ENCODE measurements around the gene CYTH3.

CYTH3 gene

DNA sequence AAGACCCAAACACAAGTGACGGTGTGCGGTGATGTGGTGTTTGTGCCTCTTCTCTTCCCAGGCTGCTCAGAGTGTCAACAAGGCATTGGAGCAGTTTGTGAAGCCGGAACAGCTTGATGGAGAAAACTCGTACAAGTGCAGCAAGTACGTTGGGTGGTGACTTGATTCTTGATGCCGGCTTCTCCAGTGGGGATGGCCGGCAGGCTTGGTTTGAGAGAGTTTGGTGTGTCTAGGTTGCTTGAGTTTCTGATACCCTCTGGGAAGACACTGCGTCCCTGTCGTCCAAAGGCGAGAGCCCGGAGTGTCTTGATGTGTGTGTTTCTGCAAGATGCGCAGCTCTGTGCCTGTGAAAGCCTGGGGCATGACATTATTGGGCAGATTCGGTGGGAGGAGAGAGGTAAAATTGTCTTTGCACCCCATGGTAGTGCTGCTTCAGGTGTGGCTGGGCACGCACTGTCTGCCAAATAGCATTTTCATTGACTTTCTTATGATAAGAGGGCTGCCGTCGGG lies 129.5 kb downstream of the CYTH3 start:
- Histone ChIP-seq H3K4me3 (ENCODE audit: low read length in 2 of 2) (no peak overlapping the region), H3K27ac (ENCODE audit: low read depth in 2 of 2, low read length in 2 of 2) (no peak overlapping the region), H3K9me3 (ENCODE audit: control insufficient read depth in 2 of 2, low read length in 2 of 2) (no peaks in the 10 kb centered on the region), H3K27me3 (ENCODE audit: control insufficient read depth in 2 of 2, insufficient read depth in 2 of 2, low read length in 2 of 2) (no peaks in the 10 kb centered on the region), H3K36me3 (ENCODE audit: control insufficient read depth in 2 of 2, insufficient read depth in 2 of 2, low read length in 2 of 2) (peaks cover 33 to 66% of the 10 kb centered on the region in 2 donors), H3K4me1 (ENCODE audit: control insufficient read depth in 2 of 2, insufficient read depth in 2 of 2, low read length in 2 of 2) (no peaks in the 10 kb centered on the region), H3K9ac (ENCODE audit: low read depth in 1 of 2, low read length in 2 of 2) (no peak overlapping the region)

DNA sequence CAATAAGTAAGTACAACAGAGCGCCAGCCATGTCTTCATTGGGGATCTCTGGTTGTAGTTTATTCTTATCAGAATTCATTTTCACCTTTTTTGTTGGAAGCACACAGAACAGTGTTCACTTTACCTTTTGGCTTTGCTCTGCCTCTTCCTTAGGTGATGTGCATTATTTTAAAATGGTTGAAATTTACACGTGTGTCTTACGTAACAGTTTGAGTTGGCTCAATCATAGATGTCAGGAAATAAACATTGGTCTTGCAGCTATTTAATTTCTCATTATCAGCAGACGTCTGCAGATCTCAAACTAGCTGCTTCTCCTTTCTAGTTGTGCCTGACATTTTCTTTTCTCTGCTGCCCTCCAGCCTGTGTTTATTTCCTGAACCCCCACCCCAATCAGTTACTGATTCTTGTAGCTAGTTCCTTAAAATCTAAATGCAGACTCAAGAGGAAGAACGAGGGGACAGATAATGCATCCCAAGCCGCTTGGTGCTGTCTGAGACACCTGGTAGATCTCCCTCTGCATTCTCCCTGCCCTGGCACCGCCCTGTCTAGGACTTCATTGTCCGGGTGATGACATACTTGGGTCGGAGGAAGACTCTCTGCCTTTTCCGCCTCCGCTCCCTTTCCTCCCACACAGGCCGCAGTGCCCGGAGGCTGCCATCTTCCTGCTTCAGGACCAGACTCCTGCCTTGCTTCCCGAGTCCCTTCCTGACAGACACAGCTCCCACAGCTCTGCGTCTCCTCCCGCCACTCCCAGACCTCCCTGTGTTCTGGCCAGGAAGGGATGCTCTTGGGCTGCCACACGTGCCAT lies 133.0 kb downstream of the CYTH3 start:
- no peaks in the 10 kb centered on the region for H3K27me3 ChIP-seq (ENCODE audit: control insufficient read depth in 2 of 2, insufficient read depth in 2 of 2, low read length in 2 of 2)
- no peaks in the 10 kb centered on the region for H3K9me3 ChIP-seq (ENCODE audit: control insufficient read depth in 2 of 2, low read length in 2 of 2)
- no peak overlapping the region for H3K4me3 ChIP-seq (ENCODE audit: low read length in 2 of 2)
- peak overlapping the region in 1 of 2 donors; percentile 24 for H3K9ac ChIP-seq (ENCODE audit: low read depth in 1 of 2, low read length in 2 of 2)
- H3K27ac ChIP-seq (ENCODE audit: low read depth in 2 of 2, low read length in 2 of 2) = no peak overlapping the region
- peaks cover 14 to 40% of the 10 kb centered on the region in 2 donors for H3K36me3 ChIP-seq (ENCODE audit: control insufficient read depth in 2 of 2, insufficient read depth in 2 of 2, low read length in 2 of 2)
- H3K4me1 ChIP-seq (ENCODE audit: control insufficient read depth in 2 of 2, insufficient read depth in 2 of 2, low read length in 2 of 2) = no peaks in the 10 kb centered on the region

DNA sequence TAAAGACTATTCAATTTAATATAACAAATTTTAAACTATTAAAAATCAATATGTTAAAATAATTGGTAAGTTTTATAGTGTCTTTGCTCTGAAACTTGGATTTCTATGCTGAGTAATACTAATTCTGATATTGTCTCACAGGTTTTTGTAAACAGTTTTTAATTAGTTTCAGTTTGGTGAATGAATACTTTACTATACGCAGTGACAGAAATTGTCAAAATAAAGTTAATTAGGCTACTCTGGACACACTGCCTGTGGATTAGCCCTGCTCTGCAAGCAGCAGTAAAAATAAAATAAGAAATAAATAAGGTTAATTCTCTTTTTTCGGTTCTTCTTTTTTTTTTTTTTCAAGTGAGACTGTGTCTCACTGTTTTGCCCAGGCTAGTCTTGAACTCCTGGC lies 135.9 kb downstream of the CYTH3 start:
- Histone ChIP-seq H3K4me3 (ENCODE audit: low read length in 2 of 2) (no peak overlapping the region), H3K27ac (ENCODE audit: low read depth in 2 of 2, low read length in 2 of 2) (no peak overlapping the region), H3K9ac (ENCODE audit: low read depth in 1 of 2, low read length in 2 of 2) (no peak overlapping the region), H3K4me1 (ENCODE audit: control insufficient read depth in 2 of 2, insufficient read depth in 2 of 2, low read length in 2 of 2) (no peaks in the 10 kb centered on the region), H3K9me3 (ENCODE audit: control insufficient read depth in 2 of 2, low read length in 2 of 2) (no peaks in the 10 kb centered on the region), H3K27me3 (ENCODE audit: control insufficient read depth in 2 of 2, insufficient read depth in 2 of 2, low read length in 2 of 2) (no peaks in the 10 kb centered on the region), H3K36me3 (ENCODE audit: control insufficient read depth in 2 of 2, insufficient read depth in 2 of 2, low read length in 2 of 2) (peaks cover 17 to 32% of the 10 kb centered on the region in 2 donors)

DNA sequence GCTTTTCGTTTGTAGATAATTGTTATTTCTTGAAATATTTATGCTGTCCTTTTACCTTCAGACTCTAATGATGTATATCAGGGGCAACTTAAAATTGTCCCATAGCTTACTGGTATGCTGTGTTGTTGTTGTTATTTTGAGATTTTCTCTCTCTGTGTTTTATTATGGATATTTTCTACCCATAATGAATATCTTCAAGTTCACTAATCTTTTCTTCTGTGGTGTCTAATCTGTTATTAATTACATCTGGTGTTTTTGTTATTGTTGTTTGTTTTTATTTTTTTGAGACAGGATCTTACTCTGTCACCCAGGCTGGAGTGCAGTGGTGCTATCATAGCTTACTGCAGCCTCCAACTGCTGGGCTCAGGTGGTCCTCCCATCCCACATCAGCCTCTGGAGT lies 139.2 kb downstream of the CYTH3 start:
- no peaks in the 10 kb centered on the region for H3K9me3 ChIP-seq (ENCODE audit: control insufficient read depth in 2 of 2, low read length in 2 of 2)
- peaks cover 14 to 19% of the 10 kb centered on the region in 2 donors for H3K36me3 ChIP-seq (ENCODE audit: control insufficient read depth in 2 of 2, insufficient read depth in 2 of 2, low read length in 2 of 2)
- no peak overlapping the region for H3K4me3 ChIP-seq (ENCODE audit: low read length in 2 of 2)
- H3K27me3 ChIP-seq (ENCODE audit: control insufficient read depth in 2 of 2, insufficient read depth in 2 of 2, low read length in 2 of 2) = no peaks in the 10 kb centered on the region
- H3K9ac ChIP-seq (ENCODE audit: low read depth in 1 of 2, low read length in 2 of 2) = no peak overlapping the region
- H3K27ac ChIP-seq (ENCODE audit: low read depth in 2 of 2, low read length in 2 of 2) = no peak overlapping the region
- no peaks in the 10 kb centered on the region for H3K4me1 ChIP-seq (ENCODE audit: control insufficient read depth in 2 of 2, insufficient read depth in 2 of 2, low read length in 2 of 2)

DNA sequence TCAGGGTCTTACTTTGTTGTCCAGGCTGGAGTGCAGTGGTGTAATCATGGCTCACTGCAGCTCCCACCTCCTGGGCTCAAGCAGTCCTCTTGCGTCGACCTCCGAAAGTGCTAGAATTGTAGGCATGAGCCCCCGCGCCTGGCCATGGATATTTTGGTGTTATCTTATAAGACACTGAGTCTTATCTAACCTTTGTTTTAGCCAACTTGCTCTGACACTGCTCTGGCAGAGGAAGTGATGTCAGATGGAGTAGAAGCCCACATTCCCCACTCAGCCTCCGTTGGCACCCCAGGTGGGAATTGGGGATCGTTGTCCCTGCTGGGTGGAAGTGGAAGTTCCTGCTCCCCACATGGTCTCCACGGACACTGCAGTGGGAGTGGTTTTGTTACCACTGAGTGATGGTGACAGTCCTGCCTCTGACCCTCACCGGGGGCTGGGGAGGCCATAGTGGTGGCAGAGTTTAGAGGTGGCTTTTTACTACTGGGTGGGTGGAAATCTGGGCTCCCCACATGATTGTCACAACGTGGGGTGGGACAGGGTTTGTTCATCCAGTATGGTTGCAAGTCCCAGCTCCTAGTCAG lies 142.3 kb downstream of the CYTH3 start:
- Histone ChIP-seq H3K27me3 (ENCODE audit: control insufficient read depth in 2 of 2, insufficient read depth in 2 of 2, low read length in 2 of 2) (no peaks in the 10 kb centered on the region), H3K9ac (ENCODE audit: low read depth in 1 of 2, low read length in 2 of 2) (no peak overlapping the region), H3K36me3 (ENCODE audit: control insufficient read depth in 2 of 2, insufficient read depth in 2 of 2, low read length in 2 of 2) (peaks cover 18% of the 10 kb centered on the region in 2 donors), H3K27ac (ENCODE audit: low read depth in 2 of 2, low read length in 2 of 2) (no peak overlapping the region), H3K4me1 (ENCODE audit: control insufficient read depth in 2 of 2, insufficient read depth in 2 of 2, low read length in 2 of 2) (no peaks in the 10 kb centered on the region), H3K9me3 (ENCODE audit: control insufficient read depth in 2 of 2, low read length in 2 of 2) (no peaks in the 10 kb centered on the region), H3K4me3 (ENCODE audit: low read length in 2 of 2) (no peak overlapping the region)

DNA sequence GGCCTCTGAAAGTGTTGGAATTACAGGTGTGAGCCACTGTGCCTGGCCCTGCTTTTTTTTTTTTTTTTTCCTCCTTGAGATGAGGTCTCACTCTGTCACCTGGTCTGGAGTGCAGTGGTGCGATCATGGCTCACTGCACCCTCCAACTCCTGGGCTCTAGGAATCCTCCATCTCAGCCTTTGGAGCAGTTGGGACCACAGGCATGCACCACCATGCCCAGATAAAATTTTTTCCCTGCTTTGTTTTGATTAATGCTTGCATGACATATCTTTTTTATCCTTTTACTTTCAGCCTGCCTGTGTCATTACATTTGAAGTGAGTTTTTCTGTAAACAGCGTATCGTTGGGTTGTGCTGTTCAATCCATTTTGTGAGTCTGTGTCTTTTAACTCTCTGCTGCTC lies 144.2 kb downstream of the CYTH3 start:
- Histone ChIP-seq H3K27ac (ENCODE audit: low read depth in 2 of 2, low read length in 2 of 2) (no peak overlapping the region), H3K4me3 (ENCODE audit: low read length in 2 of 2) (no peak overlapping the region), H3K9me3 (ENCODE audit: control insufficient read depth in 2 of 2, low read length in 2 of 2) (no peaks in the 10 kb centered on the region), H3K4me1 (ENCODE audit: control insufficient read depth in 2 of 2, insufficient read depth in 2 of 2, low read length in 2 of 2) (no peaks in the 10 kb centered on the region), H3K9ac (ENCODE audit: low read depth in 1 of 2, low read length in 2 of 2) (no peak overlapping the region), H3K36me3 (ENCODE audit: control insufficient read depth in 2 of 2, insufficient read depth in 2 of 2, low read length in 2 of 2) (peaks cover 15 to 18% of the 10 kb centered on the region in 2 donors), H3K27me3 (ENCODE audit: control insufficient read depth in 2 of 2, insufficient read depth in 2 of 2, low read length in 2 of 2) (no peaks in the 10 kb centered on the region)

DNA sequence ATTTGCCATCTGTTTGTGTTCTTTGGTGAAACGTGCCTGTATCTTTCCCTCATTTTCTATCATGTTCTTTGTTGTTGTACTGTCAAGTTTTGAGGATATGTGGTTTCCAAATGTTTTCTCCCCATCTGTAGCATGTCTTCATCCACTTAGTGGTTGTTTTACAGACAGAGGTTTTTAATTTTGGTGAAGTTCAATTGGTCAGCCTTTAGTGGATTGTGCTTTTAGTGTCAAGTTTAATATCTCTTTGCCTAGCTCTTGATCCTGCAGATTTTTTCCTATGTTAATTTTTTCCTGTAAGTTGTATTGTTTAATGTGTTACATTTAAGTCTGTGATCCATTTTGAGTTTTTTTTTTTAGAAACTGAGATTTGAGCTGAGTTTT lies 145.3 kb downstream of the CYTH3 start:
- no peaks in the 10 kb centered on the region for H3K27me3 ChIP-seq (ENCODE audit: control insufficient read depth in 2 of 2, insufficient read depth in 2 of 2, low read length in 2 of 2)
- no peak overlapping the region for H3K9ac ChIP-seq (ENCODE audit: low read depth in 1 of 2, low read length in 2 of 2)
- peaks cover 20 to 22% of the 10 kb centered on the region in 2 donors for H3K36me3 ChIP-seq (ENCODE audit: control insufficient read depth in 2 of 2, insufficient read depth in 2 of 2, low read length in 2 of 2)
- H3K4me1 ChIP-seq (ENCODE audit: control insufficient read depth in 2 of 2, insufficient read depth in 2 of 2, low read length in 2 of 2) = no peaks in the 10 kb centered on the region
- peak overlapping the region in 1 of 2 donors; percentile 62 for H3K27ac ChIP-seq (ENCODE audit: low read depth in 2 of 2, low read length in 2 of 2)
- no peak overlapping the region for H3K4me3 ChIP-seq (ENCODE audit: low read length in 2 of 2)
- H3K9me3 ChIP-seq (ENCODE audit: control insufficient read depth in 2 of 2, low read length in 2 of 2) = no peaks in the 10 kb centered on the region

DNA sequence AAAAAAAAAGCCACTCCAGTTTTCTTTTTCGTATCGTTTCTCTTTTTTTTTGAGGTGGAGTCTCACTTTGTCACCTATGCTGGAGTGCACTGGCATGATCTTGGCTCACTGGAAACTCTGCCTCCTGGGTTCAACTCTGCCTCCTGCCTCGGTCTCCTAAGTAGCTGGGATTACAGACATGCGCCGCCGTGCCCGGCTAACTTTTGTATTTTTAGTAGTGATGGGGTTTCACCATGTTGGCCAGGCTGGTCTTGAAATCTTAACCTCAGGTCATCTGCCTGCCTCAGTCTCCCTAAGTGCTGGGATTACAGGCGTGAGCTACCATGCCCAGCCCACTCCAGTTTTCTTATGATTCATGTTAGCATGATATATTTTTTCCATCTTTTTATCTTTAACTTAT lies 148.6 kb downstream of the CYTH3 start:
- Histone ChIP-seq H3K36me3 (ENCODE audit: control insufficient read depth in 2 of 2, insufficient read depth in 2 of 2, low read length in 2 of 2) (peaks cover 23 to 28% of the 10 kb centered on the region in 2 donors), H3K9ac (ENCODE audit: low read depth in 1 of 2, low read length in 2 of 2) (no peak overlapping the region), H3K27ac (ENCODE audit: low read depth in 2 of 2, low read length in 2 of 2) (no peak overlapping the region), H3K4me1 (ENCODE audit: control insufficient read depth in 2 of 2, insufficient read depth in 2 of 2, low read length in 2 of 2) (no peaks in the 10 kb centered on the region), H3K9me3 (ENCODE audit: control insufficient read depth in 2 of 2, low read length in 2 of 2) (peaks cover 0 to 2% of the 10 kb centered on the region in 2 donors), H3K4me3 (ENCODE audit: low read length in 2 of 2) (no peak overlapping the region), H3K27me3 (ENCODE audit: control insufficient read depth in 2 of 2, insufficient read depth in 2 of 2, low read length in 2 of 2) (no peaks in the 10 kb centered on the region)

DNA sequence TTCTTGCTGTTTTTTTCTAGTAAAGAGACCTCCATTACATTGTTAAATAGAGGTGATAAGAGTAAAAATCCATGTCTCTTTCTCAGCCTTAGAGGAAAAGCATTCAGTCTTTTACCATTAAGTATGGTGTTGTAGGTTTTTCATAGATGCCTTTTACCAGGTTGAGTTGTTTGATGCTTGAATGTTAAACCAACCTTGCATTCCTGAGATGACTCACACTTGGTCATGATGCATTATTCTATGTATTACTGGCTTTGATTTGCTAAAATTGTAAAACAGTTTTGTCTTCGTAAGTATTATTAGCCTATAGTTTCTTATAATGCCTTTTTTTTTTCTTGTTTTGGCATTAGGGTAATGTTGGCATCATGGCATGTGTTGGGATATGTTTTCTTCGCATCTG lies 151.3 kb downstream of the CYTH3 start:
- peaks cover 31 to 36% of the 10 kb centered on the region in 2 donors for H3K36me3 ChIP-seq (ENCODE audit: control insufficient read depth in 2 of 2, insufficient read depth in 2 of 2, low read length in 2 of 2)
- no peak overlapping the region for H3K4me3 ChIP-seq (ENCODE audit: low read length in 2 of 2)
- no peaks in the 10 kb centered on the region for H3K4me1 ChIP-seq (ENCODE audit: control insufficient read depth in 2 of 2, insufficient read depth in 2 of 2, low read length in 2 of 2)
- peaks cover 0 to 2% of the 10 kb centered on the region in 2 donors for H3K9me3 ChIP-seq (ENCODE audit: control insufficient read depth in 2 of 2, low read length in 2 of 2)
- H3K27ac ChIP-seq (ENCODE audit: low read depth in 2 of 2, low read length in 2 of 2) = no peak overlapping the region
- no peak overlapping the region for H3K9ac ChIP-seq (ENCODE audit: low read depth in 1 of 2, low read length in 2 of 2)
- no peaks in the 10 kb centered on the region for H3K27me3 ChIP-seq (ENCODE audit: control insufficient read depth in 2 of 2, insufficient read depth in 2 of 2, low read length in 2 of 2)

DNA sequence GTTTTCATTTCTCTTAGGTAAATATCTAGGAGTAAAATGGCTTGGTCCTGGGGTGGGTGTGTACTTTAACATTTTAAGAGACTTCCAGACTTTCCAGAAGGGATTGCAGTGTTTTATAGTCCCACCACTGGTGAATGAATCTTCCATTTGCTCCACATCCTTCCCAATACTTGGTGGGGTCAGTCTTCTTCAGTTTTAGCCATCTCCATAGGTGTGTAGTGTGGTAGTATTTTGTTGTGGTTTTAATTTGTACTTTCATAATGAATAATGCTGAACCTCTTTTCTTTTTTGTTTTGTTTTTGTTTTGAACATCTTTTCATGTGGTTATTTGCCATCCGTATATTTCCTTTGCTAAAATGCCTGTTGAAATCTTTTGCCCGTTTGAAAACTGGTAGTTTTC lies 154.9 kb downstream of the CYTH3 start:
- H3K4me3 ChIP-seq (ENCODE audit: low read length in 2 of 2) = no peak overlapping the region
- peaks cover 0 to 2% of the 10 kb centered on the region in 2 donors for H3K9me3 ChIP-seq (ENCODE audit: control insufficient read depth in 2 of 2, low read length in 2 of 2)
- H3K9ac ChIP-seq (ENCODE audit: low read depth in 1 of 2, low read length in 2 of 2) = no peak overlapping the region
- peaks cover 41 to 50% of the 10 kb centered on the region in 2 donors for H3K36me3 ChIP-seq (ENCODE audit: control insufficient read depth in 2 of 2, insufficient read depth in 2 of 2, low read length in 2 of 2)
- H3K27ac ChIP-seq (ENCODE audit: low read depth in 2 of 2, low read length in 2 of 2) = no peak overlapping the region
- no peaks in the 10 kb centered on the region for H3K4me1 ChIP-seq (ENCODE audit: control insufficient read depth in 2 of 2, insufficient read depth in 2 of 2, low read length in 2 of 2)
- H3K27me3 ChIP-seq (ENCODE audit: control insufficient read depth in 2 of 2, insufficient read depth in 2 of 2, low read length in 2 of 2) = no peaks in the 10 kb centered on the region

Measured in mucosa of rectum (tissue), 2 donors.